Stimulated activated CD8-positive, alpha-beta memory T cell treated with anti-CD3 and anti-CD28 coated beads, Interleukin-12 subunit alpha, Interleukin-12 subunit beta, amount 100 ng/mL, for 4 hours (primary cell): Measurements from ENCODE around the gene COG1.

Experiments
- DNase-seq: peaks from one replicate; pipeline ENCODE4 v3.0.0-alpha.2; 2020; ENCODE audit warnings: low read depth

COG1 gene

GRCh38 chr17:73231395-73231794 lies 38.5 kb downstream of the COG1 start:
- no peak for DNase-seq

DNA sequence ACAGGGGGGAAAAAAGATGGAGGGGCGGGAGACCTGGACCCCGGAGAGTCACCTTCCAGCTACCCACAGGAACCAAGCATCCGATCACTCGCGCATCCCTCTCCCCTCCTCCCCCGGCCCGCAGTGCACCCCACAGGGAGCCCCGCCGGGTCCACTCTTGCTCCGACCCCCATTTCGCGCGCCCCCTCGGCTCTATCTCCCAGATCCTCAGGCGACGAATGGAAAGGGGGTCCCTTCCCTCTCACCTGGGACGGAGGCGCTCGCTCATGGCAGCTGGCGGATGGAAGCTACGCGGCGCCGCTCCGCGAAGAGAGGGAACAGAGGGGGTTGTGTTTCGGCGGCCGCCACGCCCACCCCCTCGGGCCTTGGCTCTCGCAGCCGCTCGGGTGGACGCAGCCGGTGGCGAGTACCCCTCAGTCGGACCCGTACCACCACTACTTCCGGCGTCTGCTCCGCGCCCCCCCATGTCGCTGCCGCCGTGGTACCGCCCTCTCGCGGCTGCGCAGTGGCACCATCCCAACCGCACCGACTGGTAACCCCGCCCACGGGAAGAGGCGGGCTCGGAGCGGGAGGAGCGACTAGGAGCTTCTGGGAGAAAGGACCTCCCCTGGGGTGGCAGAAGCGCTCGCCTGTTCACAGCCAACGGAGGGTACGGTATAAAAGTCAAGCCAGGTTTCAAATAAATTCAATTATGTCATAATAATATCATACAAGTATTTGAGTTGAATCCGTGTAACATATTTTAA lies 39.2 kb downstream of the COG1 start:
- peak; percentile 98 for DNase-seq

GRCh38 chr17:73232587-73233373 lies 39.9 kb downstream of the COG1 start:
- DNase-seq, result no peak

DNA sequence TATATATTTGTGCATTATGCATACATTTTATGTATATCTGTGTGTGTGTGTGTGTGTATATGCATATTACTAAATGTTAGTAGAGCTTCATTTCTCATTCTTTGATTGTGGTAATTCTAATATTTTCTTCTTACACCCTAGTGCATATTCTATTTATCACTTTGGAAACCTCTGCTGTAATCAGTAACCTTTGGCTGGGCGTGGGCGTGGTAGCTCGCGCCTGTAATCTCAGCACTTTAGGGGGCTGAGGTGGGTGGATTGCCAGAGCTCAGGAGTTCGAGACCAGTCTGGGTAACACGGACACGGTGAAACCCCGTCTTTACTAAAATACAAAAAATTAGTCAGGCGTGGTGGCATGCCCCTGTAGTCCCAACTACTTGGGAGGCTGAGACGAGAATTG lies 41.9 kb downstream of the COG1 start:
- no peak for DNase-seq

DNA sequence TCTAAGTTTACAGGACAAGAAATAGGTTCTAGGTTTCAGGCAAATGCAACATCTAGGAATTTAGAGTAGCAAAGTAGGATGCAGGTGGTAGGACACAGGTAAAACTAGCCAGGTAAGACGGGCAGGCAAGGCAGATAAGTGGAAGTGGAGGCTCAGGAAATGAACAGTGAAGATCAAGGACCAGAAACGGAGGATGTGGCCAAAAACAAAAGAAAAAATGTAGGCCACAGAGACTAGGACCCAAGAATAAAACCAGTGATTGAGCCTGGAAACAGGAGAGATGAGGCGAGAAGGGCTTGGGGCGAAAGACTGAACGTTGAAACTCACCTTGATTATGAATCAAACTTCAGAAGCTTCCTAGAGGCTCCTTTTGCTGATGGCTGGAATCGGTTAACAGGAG lies 44.9 kb downstream of the COG1 start:
- no peak for DNase-seq

DNA sequence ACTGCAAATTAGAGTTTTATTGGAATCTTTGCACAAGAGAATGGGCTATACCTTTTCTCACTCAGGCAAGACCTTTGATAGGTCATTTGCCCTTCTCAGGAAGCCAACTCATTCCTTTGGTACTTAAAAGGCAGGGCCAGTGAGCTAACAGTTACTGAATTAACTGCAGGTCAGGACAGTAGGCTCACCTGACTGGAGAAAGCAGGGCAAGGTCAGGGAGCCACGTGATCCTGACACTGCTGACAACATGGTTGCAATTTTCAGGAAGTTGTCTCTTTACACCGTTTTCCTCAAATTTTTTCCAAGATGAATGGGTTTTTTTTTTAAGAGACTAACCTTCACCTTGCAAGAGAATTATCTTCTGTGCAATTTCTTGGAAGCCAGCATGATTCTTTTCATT lies 47.7 kb downstream of the COG1 start:
- DNase-seq, result no peak

DNA sequence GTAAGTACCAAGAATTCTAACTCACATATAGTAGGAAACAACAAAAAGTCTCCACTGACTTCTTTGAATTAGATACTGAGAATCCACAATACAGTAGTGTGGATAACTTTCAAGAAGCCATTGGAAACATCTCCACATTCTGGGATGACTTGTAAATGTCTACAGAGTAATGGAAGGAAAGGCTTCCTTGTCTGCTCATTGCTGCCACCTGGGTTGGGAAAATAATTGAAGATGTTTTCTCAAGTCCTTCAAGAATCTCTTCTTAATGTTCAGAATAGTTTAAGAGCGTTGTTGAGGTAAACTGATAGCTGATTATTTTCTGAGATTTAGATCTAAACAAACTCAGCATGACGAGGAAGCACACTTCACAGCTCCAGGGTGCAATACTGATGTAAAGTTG lies 54.9 kb downstream of the COG1 start:
- no peak for DNase-seq

DNA sequence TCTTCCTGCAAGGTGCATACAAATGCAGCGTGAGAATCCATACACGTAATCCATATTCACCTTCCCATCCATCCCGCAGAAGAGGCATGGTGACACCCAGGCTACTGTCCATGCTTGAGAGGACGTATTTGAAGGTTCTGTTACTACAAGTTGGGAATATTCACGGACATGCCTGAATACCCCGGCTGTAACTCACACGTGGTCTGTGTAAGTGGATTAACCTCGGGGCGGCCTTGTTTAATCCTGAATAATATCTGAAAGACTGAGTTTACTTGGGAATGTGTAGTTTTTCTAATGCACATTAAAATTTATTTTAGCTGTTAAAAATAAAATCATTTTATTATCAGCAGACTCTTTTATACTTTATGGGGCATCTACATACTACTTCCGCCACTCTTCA lies 55.7 kb downstream of the COG1 start:
- no peak for DNase-seq

DNA sequence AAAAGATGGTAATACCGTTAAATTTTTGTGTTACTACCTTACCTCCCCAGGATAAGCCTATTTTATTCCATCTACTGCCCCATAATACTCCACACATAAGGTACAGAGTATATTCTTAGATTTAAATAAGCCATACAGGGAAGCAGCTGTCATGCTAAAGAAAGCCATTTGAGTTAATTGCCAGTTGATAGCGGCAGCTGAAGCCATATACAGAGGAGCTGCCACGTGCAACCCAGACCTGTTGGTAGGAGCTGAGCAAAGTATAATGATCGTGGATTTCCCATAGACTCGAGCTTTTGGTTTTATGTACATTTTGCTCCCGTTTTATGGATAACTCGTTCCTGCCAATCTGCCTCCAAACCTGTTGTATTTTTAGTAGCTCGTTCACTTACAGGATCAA lies 56.8 kb downstream of the COG1 start:
- DNase-seq, result no peak

DNA sequence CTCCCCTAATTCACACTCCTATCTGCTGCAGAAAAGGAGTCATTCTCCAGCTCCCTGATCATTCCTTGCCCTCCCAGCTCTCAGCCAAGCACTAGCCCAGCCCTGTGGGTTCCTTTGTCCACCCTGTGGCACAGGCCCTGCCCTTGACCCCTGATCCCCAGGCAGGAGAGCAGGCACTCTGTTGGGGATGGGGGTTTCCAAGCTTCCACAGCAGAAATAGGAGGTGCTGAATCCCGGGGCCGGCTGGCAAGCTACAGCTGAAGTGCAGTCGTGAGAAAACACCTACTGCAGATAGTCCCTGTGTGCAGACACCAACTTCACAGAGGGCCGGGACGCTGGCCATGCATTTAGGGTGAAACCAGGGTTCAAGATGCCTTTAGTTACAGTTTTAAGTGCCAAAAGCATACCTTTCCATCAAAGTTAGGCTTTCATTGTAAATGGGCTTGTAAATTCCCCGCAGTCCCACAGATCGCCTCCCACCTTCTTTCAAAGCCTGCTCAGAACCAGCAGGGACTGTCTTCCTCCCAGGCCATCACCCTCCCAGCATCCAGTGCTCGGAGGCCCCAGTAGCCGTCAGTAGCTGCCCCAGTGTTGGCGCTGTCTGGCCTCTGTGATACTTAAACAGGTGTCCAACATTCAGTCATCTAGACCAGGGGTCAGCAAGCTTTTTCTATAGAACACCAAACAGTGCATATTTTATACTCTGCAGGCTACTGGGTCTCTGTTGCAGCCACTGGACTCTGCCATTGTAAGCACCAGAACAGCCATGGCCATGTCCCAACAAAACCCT lies 58.2 kb downstream of the COG1 start:
- DNase-seq, result no peak

GRCh38 chr17:73251871-73252270 lies 59.0 kb downstream of the COG1 start:
- no peak for DNase-seq

- DNase-seq, result peak; percentile 15
Observed at GRCh38 chr17:73255671-73256181, 62.9 kb downstream of the COG1 start.

GRCh38 chr17:73256220-73256619 lies 63.4 kb downstream of the COG1 start:
- DNase-seq, result no peak

- no peak for DNase-seq
Observed at GRCh38 chr17:73257516-73257915, 64.7 kb downstream of the COG1 start.
